Activated CD4-positive, alpha-beta T cell treated with anti-CD3 and anti-CD28 coated beads, Interleukin-2, amount 10 ng/mL, durations not matched to agents 7 days and 5 days (primary cell): Measurements from ENCODE around the gene NPAS1. TPM values are rescaled to one million over a fixed set of nuclear protein-coding genes. Genes with fewer than 3 reads are reported as not detected.

Experiments
- CTCF ChIA-PET: fragments of 350-600 bp; sonication (Branson Sonifier 250); formaldehyde crosslinking; loops from one replicate; lab custom pipeline; 2021; ENCODE audit warnings: antibody characterized with exemption; lab: Charles Lee
- POLR2A ChIA-PET: fragments of 350-600 bp; sonication (Branson Sonifier 250); formaldehyde crosslinking; loops from one replicate; lab custom pipeline; 2021; ENCODE audit warnings: antibody characterized with exemption; lab: Charles Lee
- DNase-seq: peaks from one replicate; pipeline ENCODE4 v3.0.0-alpha.2; 2020
- H3K27ac Mint-ChIP-seq: one replicate; pipeline ENCODE4 v1.8.0; 2021; ENCODE audit warnings: mild to moderate bottlenecking, moderate library complexity, mixed read lengths
- H3K27me3 Mint-ChIP-seq: one replicate; pipeline ENCODE4 v1.8.0; 2021; ENCODE audit warnings: mixed read lengths
- H3K36me3 Mint-ChIP-seq: one replicate; pipeline ENCODE4 v1.8.0; 2021; ENCODE audit warnings: low read depth, mixed read lengths
- H3K4me1 Mint-ChIP-seq: one replicate; pipeline ENCODE4 v1.8.0; 2021; ENCODE audit warnings: mixed read lengths
- H3K4me3 Mint-ChIP-seq: one replicate; pipeline ENCODE4 v1.8.0; 2021; ENCODE audit warnings: mild to moderate bottlenecking, moderate library complexity, mixed read lengths
- H3K9me3 Mint-ChIP-seq: one replicate; pipeline ENCODE4 v1.8.0; 2021; ENCODE audit warnings: mixed read lengths
- total RNA-seq, 2 experiments: library from RNA; stranded (reverse); gene quantifications; one replicate each; pipeline ENCODE4 v1.2.3, GENCODE V29; 2021

NPAS1 gene
- total RNA-seq, 2 experiments from 2014 or later = not detected

DNA sequence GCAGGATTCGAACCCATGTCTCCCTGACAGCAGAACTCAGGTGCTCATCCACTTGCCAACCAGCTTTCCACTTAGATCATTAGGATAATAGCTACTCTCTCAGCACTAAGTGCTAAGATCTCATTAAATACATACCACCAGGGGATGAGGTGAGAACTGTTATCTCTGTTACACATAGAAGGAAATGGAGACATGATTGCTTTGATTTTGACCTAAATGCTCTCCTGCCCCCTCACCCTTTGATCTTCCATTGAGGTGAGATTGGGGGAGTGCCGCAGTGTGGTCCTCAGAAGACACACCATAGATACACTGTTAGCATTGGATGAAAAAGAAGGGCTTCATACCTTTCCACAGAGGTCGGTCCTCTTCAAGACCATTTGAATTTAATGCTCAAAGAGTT, 38.9 kb upstream of the NPAS1 start:
- no peaks in the 10 kb centered on the region for H3K9me3 Mint-ChIP-seq
- no peak overlapping the region for H3K27ac Mint-ChIP-seq
- no peaks in the 10 kb centered on the region for H3K27me3 Mint-ChIP-seq
- H3K4me1 Mint-ChIP-seq = peaks cover 19% of the 10 kb centered on the region
- H3K36me3 Mint-ChIP-seq = no peaks in the 10 kb centered on the region
- DNase-seq = no peak
- ChIA-PET POLR2A (no interaction called here), CTCF (interaction anchor here (0.7 kb wide), 1 partner anchor 106 kb away, joined by 3 read pairs; no protein-coding TSS in a partner anchor)
- H3K4me3 Mint-ChIP-seq = no peak overlapping the region

DNA sequence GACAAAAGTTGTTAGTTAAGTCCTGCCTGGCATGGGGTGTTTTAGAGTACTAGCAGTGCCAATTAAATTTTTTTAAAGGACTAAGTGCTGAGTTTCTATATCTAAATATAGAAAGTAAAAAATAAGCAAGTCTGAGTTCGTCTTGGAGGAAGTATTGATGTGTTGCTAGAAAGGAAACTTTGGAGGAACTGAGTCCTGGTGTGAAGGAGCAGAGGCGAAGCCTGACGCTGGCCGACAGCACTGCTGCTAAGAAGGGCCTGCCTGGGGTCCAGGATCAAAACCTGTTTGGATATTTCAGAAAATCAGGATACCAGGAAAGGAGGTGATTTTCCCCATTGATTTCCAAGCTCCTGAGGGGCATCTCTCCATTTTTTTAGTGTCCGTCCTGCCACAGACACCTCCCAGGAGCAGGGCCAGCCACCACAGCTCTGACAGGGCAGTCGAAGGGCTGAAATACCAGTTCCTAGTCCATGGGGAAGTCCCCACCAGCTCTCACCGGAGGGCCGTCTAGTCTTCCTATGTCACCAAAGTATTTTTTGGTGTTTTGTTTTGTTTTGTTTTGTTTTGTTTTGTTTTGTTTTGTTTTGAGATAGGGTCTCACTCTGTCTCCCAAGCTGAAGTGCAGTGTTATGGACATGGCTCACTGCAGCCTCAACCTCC, 38.2 kb upstream of the NPAS1 start:
- ChIA-PET POLR2A (no interaction called here), CTCF (no interaction called here)
- no peak for DNase-seq
- peaks cover 19% of the 10 kb centered on the region for H3K4me1 Mint-ChIP-seq
- H3K27me3 Mint-ChIP-seq = no peaks in the 10 kb centered on the region
- H3K27ac Mint-ChIP-seq = no peak overlapping the region
- H3K9me3 Mint-ChIP-seq = no peaks in the 10 kb centered on the region
- H3K36me3 Mint-ChIP-seq = no peaks in the 10 kb centered on the region
- H3K4me3 Mint-ChIP-seq = no peak overlapping the region

DNA sequence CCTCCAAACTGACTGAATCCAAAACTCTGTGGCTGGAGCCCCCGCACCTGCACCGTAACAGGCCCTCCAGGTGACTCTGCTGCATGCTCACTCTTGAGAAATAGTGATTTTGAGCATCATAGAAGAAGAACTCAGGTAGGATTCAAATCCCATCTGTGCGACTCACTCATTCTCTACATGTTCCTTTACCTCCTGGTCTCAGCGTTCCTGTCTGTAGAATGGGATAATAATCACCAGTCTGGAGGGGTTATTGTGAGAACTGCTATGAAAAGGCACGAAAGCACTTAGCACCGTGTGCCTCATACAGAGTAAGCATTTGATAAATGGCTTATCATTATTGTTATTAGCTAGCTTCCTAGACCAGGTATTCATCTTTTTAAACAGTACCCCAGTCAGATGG, 36.5 kb upstream of the NPAS1 start:
- ChIA-PET POLR2A (no interaction called here), CTCF (no interaction called here)
- H3K9me3 Mint-ChIP-seq = no peaks in the 10 kb centered on the region
- no peak overlapping the region for H3K27ac Mint-ChIP-seq
- H3K36me3 Mint-ChIP-seq = no peaks in the 10 kb centered on the region
- H3K4me1 Mint-ChIP-seq = peaks cover 16% of the 10 kb centered on the region
- DNase-seq = no peak
- H3K4me3 Mint-ChIP-seq = no peak overlapping the region
- no peaks in the 10 kb centered on the region for H3K27me3 Mint-ChIP-seq

DNA sequence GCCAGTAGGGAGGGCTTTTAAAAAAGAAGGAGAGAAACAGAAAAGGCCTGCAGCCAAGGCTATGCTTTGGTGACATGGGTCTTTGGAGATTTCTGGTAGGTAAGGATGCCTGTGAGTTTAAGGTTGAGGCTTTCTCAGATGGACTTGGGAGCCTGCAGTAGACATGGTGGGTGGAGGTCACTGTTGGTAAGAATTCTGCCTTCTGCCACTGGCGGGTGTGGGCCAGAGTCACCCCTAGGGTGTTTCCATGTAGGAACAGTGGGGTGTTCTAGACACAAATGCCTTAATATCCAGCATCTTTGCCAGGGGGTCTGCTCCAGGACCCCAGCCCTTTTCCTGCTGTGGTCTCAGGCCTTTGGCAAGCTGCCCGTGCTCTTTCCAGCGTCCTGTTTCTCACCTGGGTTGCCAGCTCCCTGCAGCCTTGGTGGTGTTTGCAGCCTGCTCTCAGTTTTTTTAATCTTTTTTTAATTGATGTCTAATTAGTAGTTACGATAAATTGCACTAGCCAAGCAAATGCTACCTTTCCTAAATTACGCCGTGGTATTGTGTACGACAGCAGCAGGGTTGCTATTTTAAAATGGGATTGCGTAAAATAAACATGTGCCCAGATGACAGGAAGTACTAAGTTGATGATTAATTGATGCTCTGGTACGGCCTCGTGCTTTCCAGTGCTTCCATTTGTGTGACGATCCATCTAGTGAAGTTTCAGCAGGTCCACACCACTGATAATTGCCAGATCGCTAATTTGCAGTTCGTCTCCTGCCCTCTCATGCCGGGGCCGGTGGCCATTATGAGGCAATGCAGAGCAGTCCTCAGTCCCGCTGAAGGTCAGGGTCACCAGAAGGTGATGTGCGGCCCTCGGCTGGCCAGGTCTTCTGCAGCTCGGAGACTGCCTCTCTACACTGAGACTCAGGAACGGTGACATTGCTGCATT, 35.3 kb upstream of the NPAS1 start:
- CTCF ChIA-PET = interaction anchor here (1.3 kb wide), 1 partner anchor 8 kb away, joined by 3 read pairs; no protein-coding TSS in a partner anchor

GRCh38 chr19:46985542-46986415, 33.9 kb upstream of the NPAS1 start:
- H3K27ac Mint-ChIP-seq = no peak overlapping the region
- CTCF ChIA-PET = interaction anchor here (0.5 to 1.5 kb wide), 5 partner anchors 9 to 419 kb away, joined by 3 to 4 read pairs (median 3); no protein-coding TSS in a partner anchor
- H3K4me1 Mint-ChIP-seq = peaks cover 11% of the 10 kb centered on the region
- peaks cover 6% of the 10 kb centered on the region for H3K36me3 Mint-ChIP-seq
- H3K9me3 Mint-ChIP-seq = no peaks in the 10 kb centered on the region
- POLR2A ChIA-PET = no interaction called here
- no peak for DNase-seq
- H3K27me3 Mint-ChIP-seq = no peaks in the 10 kb centered on the region
- no peak overlapping the region for H3K4me3 Mint-ChIP-seq

More for the DNA sequence above, 35.3 kb upstream of the NPAS1 start:
- peaks cover under 1% of the 10 kb centered on the region for H3K36me3 Mint-ChIP-seq
- DNase-seq = no peak
- no peaks in the 10 kb centered on the region for H3K9me3 Mint-ChIP-seq
- POLR2A ChIA-PET = no interaction called here
- H3K4me3 Mint-ChIP-seq = no peak overlapping the region
- no peaks in the 10 kb centered on the region for H3K27me3 Mint-ChIP-seq
- H3K4me1 Mint-ChIP-seq = peaks cover 14% of the 10 kb centered on the region
- H3K27ac Mint-ChIP-seq = no peak overlapping the region

DNA sequence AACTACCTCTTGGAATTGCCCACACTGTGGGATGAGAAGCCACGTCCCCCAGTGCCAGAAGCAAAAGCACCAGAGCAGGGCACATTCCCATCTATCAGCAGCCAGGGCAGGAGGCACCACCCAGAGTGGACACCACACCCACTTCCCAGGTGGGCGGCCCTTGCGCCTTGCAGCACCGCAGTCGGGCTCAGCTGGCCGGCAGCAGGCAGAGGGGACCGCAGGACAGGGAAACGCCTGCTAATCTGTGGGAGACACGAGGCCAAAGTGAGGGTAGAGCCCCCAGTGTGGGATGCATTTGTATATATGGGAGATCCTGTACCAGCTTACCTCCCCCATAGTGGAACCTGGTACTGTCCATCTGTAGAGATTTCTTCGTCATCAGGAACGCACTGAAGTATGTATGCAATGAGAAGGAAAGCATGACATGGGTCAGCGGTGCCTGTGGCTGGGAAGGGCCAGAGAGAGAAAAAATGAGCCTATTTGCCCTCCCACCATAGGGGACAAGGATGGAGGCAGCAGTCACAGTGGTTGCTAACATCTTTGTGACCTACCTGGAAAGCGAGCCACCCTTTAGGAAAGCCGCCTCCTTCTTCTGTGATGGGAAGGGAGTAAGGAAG, 30.9 kb upstream of the NPAS1 start:
- H3K36me3 Mint-ChIP-seq = peaks cover 10% of the 10 kb centered on the region
- POLR2A ChIA-PET = no interaction called here
- no peaks in the 10 kb centered on the region for H3K27me3 Mint-ChIP-seq
- no peak overlapping the region for H3K27ac Mint-ChIP-seq
- CTCF ChIA-PET = interaction anchor here (1.0 to 1.8 kb wide), 5 partner anchors 9 to 255 kb away, joined by 3 to 4 read pairs (median 3); no protein-coding TSS in a partner anchor
- H3K4me1 Mint-ChIP-seq = peaks cover 14% of the 10 kb centered on the region
- DNase-seq = no peak
- H3K4me3 Mint-ChIP-seq = no peak overlapping the region
- H3K9me3 Mint-ChIP-seq = no peaks in the 10 kb centered on the region

- H3K36me3 Mint-ChIP-seq = peaks cover 10% of the 10 kb centered on the region
- ChIA-PET CTCF (interaction anchor here (0.5 to 2.9 kb wide), 9 partner anchors 11 to 151 kb away, joined by 3 to 11 read pairs (median 4); partner anchors contain the start of gene NPAS1), POLR2A (no interaction called here)
- no peaks in the 10 kb centered on the region for H3K27me3 Mint-ChIP-seq
- peak; percentile 64 for DNase-seq
- H3K27ac Mint-ChIP-seq = peak overlapping the region; percentile 83
- peak overlapping the region; percentile 22 for H3K4me3 Mint-ChIP-seq
- H3K9me3 Mint-ChIP-seq = no peaks in the 10 kb centered on the region
- H3K4me1 Mint-ChIP-seq = peaks cover 14% of the 10 kb centered on the region
Measured at GRCh38 chr19:46990991-46991676, 28.5 kb upstream of the NPAS1 start.

DNA sequence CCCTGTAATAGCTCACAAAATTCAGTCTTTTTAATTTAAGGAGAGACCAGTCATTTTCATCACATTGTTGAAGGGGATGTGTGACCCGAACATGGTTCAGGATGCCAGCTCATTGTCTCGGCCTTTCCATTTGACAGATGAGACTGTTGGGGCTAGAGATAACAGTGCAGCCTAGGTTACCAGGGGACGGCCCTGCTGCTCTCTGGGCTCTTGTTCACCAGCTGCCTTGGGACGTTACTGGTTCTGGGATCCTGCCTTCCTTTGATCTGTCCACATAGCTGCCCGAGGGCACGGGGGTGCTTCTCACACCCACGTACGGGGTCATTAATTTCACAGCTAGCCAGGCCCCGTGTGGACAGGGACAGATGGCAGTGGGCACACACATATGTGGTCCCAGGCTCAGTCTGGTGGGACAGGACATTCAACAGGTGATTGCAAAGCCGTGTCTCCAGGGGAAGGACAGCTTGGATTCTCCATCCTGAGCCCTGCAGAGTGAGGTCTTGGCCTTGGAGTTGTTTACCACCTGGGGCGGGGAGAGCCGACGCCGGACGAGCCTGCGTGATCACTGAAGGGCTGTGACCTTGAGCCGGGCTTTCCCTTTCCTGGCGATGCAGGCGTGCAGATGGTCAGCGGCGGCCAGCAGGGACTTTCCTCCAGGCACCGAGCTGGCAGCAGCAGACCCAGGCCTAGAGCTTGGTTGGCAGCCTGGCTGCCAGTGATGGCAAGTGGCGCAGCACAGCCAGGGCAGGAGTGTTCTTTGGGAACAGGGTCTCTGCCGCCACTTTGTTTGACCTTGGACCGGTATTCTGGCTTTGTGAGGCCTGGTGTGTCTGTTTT, 26.7 kb upstream of the NPAS1 start:
- ChIA-PET POLR2A (no interaction called here), CTCF (interaction anchor here (0.6 to 2.9 kb wide), 7 partner anchors 9 to 1133 kb away, joined by 3 to 11 read pairs (median 4); no protein-coding TSS in a partner anchor)
- no peak overlapping the region for H3K27ac Mint-ChIP-seq
- peaks cover 10% of the 10 kb centered on the region for H3K36me3 Mint-ChIP-seq
- H3K4me3 Mint-ChIP-seq = no peak overlapping the region
- DNase-seq = no peak
- H3K27me3 Mint-ChIP-seq = no peaks in the 10 kb centered on the region
- peaks cover 14% of the 10 kb centered on the region for H3K4me1 Mint-ChIP-seq
- no peaks in the 10 kb centered on the region for H3K9me3 Mint-ChIP-seq

- no peak overlapping the region for H3K4me3 Mint-ChIP-seq
- ChIA-PET CTCF (interaction anchor here (1.1 to 1.7 kb wide), 2 partner anchors 18 to 253 kb away, joined by 3 to 4 read pairs; no protein-coding TSS in a partner anchor), POLR2A (interaction anchor here (0.7 kb wide), 1 partner anchor 138 kb away, joined by 3 read pairs; no protein-coding TSS in a partner anchor)
- no peak for DNase-seq
- peaks cover 14% of the 10 kb centered on the region for H3K4me1 Mint-ChIP-seq
- H3K36me3 Mint-ChIP-seq = peaks cover 10% of the 10 kb centered on the region
- H3K9me3 Mint-ChIP-seq = no peaks in the 10 kb centered on the region
- no peaks in the 10 kb centered on the region for H3K27me3 Mint-ChIP-seq
- no peak overlapping the region for H3K27ac Mint-ChIP-seq
Measured at GRCh38 chr19:46993622-46994021, 26.0 kb upstream of the NPAS1 start.

- H3K27ac Mint-ChIP-seq = no peak overlapping the region
- CTCF ChIA-PET = no interaction called here
- POLR2A ChIA-PET = interaction anchor here (0.7 kb wide), 1 partner anchor 138 kb away, joined by 3 read pairs; no protein-coding TSS in a partner anchor
- no peaks in the 10 kb centered on the region for H3K9me3 Mint-ChIP-seq
- no peak for DNase-seq
- no peaks in the 10 kb centered on the region for H3K27me3 Mint-ChIP-seq
- H3K36me3 Mint-ChIP-seq = peaks cover 14% of the 10 kb centered on the region
- H3K4me1 Mint-ChIP-seq = peaks cover 14% of the 10 kb centered on the region
- no peak overlapping the region for H3K4me3 Mint-ChIP-seq
Measured at GRCh38 chr19:46994141-46994686, 25.4 kb upstream of the NPAS1 start.
